ENCODE data around the gene TNNC2. TPM values are rescaled to one million over a fixed set of nuclear protein-coding genes. Genes with fewer than 3 reads are reported as not detected.

TNNC2 gene
- total and polyA plus RNA-seq, 9 of the 15 experiments (the other 6 are each of a cell fraction or from before 2014, with no cell fraction given), result not detected

DNA sequence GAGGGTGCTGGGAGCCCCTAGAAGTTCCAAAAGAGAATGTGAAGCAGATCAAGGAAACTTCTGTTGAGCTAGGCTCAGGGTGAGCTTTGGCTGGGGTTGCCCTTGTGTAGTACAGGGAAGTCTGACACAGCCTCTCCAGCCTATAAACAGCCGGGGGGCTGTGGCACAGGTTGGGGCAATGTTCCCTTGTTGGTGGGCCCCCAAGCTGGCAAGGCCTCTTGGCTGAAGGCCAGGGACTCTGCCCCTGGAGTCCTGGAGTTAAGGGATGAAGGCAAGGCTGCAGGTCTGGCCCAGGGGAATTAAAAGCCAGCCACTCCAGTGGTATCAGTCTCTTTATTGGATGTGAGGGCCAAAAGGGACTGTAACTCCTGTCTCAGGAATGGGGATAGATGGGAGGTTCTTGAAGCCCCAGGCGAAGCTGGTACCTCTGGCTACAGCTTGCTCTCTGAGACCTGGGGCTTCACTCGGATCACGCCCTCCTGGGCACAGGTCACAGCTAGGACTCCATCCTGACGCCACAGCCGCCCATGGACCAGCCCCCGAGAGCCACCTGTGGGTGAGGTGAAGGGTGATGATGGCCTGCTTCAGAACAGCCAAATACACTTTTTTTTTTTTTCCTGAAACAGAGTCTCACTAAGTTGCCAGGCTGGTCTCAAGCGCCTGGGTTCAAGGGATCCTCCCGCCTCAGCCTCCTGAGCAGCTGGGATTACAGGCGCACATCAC is 14.5 kb upstream of the TNNC2 start:
- Histone ChIP-seq H2AFZ (ENCODE audit: low read depth, low read length) (no peak overlapping the region), H3K9me3 (replicated peaks; ENCODE audit: control insufficient read depth, insufficient read depth, low read depth, low read length) (no peaks in the 10 kb centered on the region), H3K4me2 (ENCODE audit: insufficient read depth, low read length) (no peak overlapping the region), H3K36me3 (ENCODE audit: control insufficient read depth, insufficient read depth, low read length) (peaks cover 31% of the 10 kb centered on the region; the same call in 2 of the 3 replicates), H3K27me3 (ENCODE audit: control insufficient read depth in 2 of 2, insufficient read depth in 2 of 2, low read length in 2 of 2) (no peaks in the 10 kb centered on the region), H3K4me3 (no peak overlapping the region), H3K4me1 (replicated peaks in 1 of 2; ENCODE audit: control insufficient read depth in 2 of 2, insufficient read depth in 2 of 2, low read length in 2 of 2) (peaks cover 5 to 12% of the 10 kb centered on the region in 2 experiments), H3K27ac (ENCODE audit: extremely low read depth, low read depth, low read length) (no peak overlapping the region), H3K9me1 (ENCODE audit: control insufficient read depth, insufficient read depth, low read length) (peaks cover 3% of the 10 kb centered on the region), H4K20me1 (replicated peaks; ENCODE audit: control insufficient read depth, insufficient read depth, low read length) (no peaks in the 10 kb centered on the region), H3K9ac (ENCODE audit: insufficient read depth in 1 of 2, low read depth in 2 of 2, low read length in 2 of 2) (no peak overlapping the region), H3K79me2 (ENCODE audit: control insufficient read depth, insufficient read depth, low read length) (no peaks in the 10 kb centered on the region)
- in situ Hi-C loops (cut with MboI) (no loop called here), intact Hi-C loops (cut with micrococcal nuclease) (no loop called here)
- BruUV-seq (replicated peaks), result no TSS peak
- TF ChIP-seq ZNF121 (CRISPR knock-in tag; conservative IDR thresholded peaks at IDR 0.05), result no peak
- TF ChIP-seq MAFK (IDR thresholded peaks at IDR 0.05; ENCODE audit: low read length), result no peak
- no peak for TF ChIP-seq HDAC2 (IDR thresholded peaks at IDR 0.05)
- TF ChIP-seq, protein P1, sequence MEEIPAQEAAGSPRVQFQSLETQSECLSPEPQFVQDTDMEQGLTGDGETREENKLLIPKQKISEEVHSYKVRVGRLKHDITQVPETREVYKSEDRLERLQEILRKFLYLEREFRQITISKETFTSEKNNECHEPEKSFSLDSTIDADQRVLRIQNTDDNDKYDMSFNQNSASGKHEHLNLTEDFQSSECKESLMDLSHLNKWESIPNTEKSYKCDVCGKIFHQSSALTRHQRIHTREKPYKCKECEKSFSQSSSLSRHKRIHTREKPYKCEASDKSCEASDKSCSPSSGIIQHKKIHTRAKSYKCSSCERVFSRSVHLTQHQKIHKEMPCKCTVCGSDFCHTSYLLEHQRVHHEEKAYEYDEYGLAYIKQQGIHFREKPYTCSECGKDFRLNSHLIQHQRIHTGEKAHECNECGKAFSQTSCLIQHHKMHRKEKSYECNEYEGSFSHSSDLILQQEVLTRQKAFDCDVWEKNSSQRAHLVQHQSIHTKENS (CRISPR knock-in tag; IDR thresholded peaks at IDR 0.05), result no peak
- TF ChIP-seq ZKSCAN8 (CRISPR knock-in tag; IDR thresholded peaks at IDR 0.05), result no peak
- TF ChIP-seq POLR2AphosphoS5 (IDR thresholded peaks at IDR 0.05; ENCODE audit: control insufficient read depth, insufficient read depth, low read depth, low read length), result no peak
- TF ChIP-seq XRCC4 (IDR thresholded peaks at IDR 0.05; ENCODE audit: extremely low read depth, insufficient read depth, insufficient read length), result no peak
- no peak for TF ChIP-seq NFIX (CRISPR knock-in tag; IDR thresholded peaks at IDR 0.05; ENCODE audit: low read depth)
- TF ChIP-seq NEUROD1 (IDR thresholded peaks at IDR 0.05; ENCODE audit: borderline replicate concordance, low read depth, low read length, partially characterized antibody), result no peak
- TF ChIP-seq TAF1 (IDR thresholded peaks at IDR 0.05; ENCODE audit: control insufficient read depth, extremely low read depth, insufficient read depth, low read length, severe bottlenecking), result no peak
- DNase-seq (ENCODE audit: extremely low read depth in 1 of 4, low spot score in 3 of 4) (no peak), ATAC-seq (no peak), FAIRE-seq (no peak)
- POLR2A ChIA-PET, result interaction anchor here (0.7 to 4.9 kb wide), 3 partner anchors 8 to 97 kb away, joined by 3 to 19 read pairs (median 4); partner anchors contain the start of gene SNX21
- CTCF ChIA-PET (ENCODE audit: low intra/inter-chr PET ratio), result no interaction called here
- WGBS (ENCODE audit: insufficient coverage, low coverage, missing lambda C conversion rate), result 82% methylated on average over 10 of the region's 10 CpGs

Data from K562 (cell line).